Testis (tissue), 3 donors: ENCODE results near the gene FCHSD2. TPM values are rescaled to one million over a fixed set of nuclear protein-coding genes. Genes with fewer than 3 reads are reported as not detected.

Experiments
- DNase-seq: peaks from one replicate; pipeline ENCODE4 v3.0.0-alpha.2; 2019
- H3K27ac ChIP-seq, 2 donors: fragments of 200-600 bp; sonication (generic); one replicate each; pipeline ENCODE4 v1.5.1; 2019
- H3K27me3 ChIP-seq: fragments of 200-600 bp; sonication (generic); one replicate; pipeline ENCODE4 v1.5.1; 2019
- H3K36me3 ChIP-seq: fragments of 200-600 bp; sonication (generic); one replicate; pipeline ENCODE4 v1.5.1; 2017; ENCODE audit warnings: low read depth; ENCODE audit errors: missing control alignments
- H3K4me1 ChIP-seq: fragments of 200-600 bp; sonication (generic); one replicate; pipeline ENCODE4 v1.5.1; 2019
- H3K4me3 ChIP-seq, 2 donors: fragments of 200-600 bp; sonication (generic); one replicate each; pipeline ENCODE4 v1.5.1; 2017 to 2019
- H3K9me3 ChIP-seq: fragments of 200-600 bp; sonication (generic); one replicate; pipeline ENCODE4 v1.5.1; 2017
- CTCF ChIP-seq, 3 experiments: fragments of 450-650 bp in 2 of 3; fragments of 200-600 bp in 1 of 3; sonication (generic) in 1 of 3; IDR thresholded peaks; one replicate each; pipeline ENCODE4 v1.5.1; 2016 to 2019; ENCODE audit warnings: antibody characterized with exemption in 3 of 3, mild to moderate bottlenecking in 2 of 3, moderate library complexity in 1 of 3
- POLR2A ChIP-seq: fragments of 450-650 bp; IDR thresholded peaks from one replicate; pipeline ENCODE4 v1.6.1; 2017; ENCODE audit warnings: antibody characterized with exemption, mild to moderate bottlenecking, moderate library complexity
- WGBS, 2 donors: methylation state at CpG; one replicate each; pipeline ENCODE4 v1.1.5; 2018; 5-methylcytosine and 5-hydroxymethylcytosine counted together
- intact Hi-C: fragments of 100-400 bp; cut with DNase I; formaldehyde crosslinking; loops from one replicate; pipeline ENCODE4 v1.15.1; 2023; ENCODE audit warnings: low total_unique reads
- polyA plus RNA-seq: library from polyadenylated mRNA; stranded (reverse); fragments of 350-450 nt; fragmentation: Illumina TruSeq; extraction: RNeasy Lipid Tissue Mini Kit (QIAGEN cat#74804); gene quantifications from one replicate; pipeline ENCODE4 v1.2.3, GENCODE V29; 2014; ENCODE audit warnings: low read depth, low replicate concordance; ENCODE audit not compliant: insufficient read depth
- total RNA-seq, 2 donors: library from RNA; depleted of rRNA; stranded (reverse); fragments of >200 nt; gene quantifications; one replicate each; pipeline ENCODE4 v1.2.3, GENCODE V29; 2016

The FCHSD2 gene
- total and polyA plus RNA-seq, 3 donors from 2014 or later = 44.0 to 69.6 (median 65.9) TPM

GRCh38 chr11:72825661-72826060 is 316.5 kb downstream of the FCHSD2 start:
- H3K9me3 ChIP-seq = no peaks in the 10 kb centered on the region
- no peak for DNase-seq
- H3K4me3 ChIP-seq = no peak overlapping the region
- H3K27me3 ChIP-seq = no peaks in the 10 kb centered on the region
- no peak overlapping the region for H3K27ac ChIP-seq
- intact Hi-C loops = no loop called here
- no peaks in the 10 kb centered on the region for H3K36me3 ChIP-seq
- 72 to 80% methylated on average over 2 to 4 of the region's 4 CpGs for WGBS, 2 donors
- H3K4me1 ChIP-seq = peaks cover 12% of the 10 kb centered on the region
- TF ChIP-seq POLR2A (no peak), CTCF (IDR thresholded peaks at IDR 0.05) (no peak)

DNA sequence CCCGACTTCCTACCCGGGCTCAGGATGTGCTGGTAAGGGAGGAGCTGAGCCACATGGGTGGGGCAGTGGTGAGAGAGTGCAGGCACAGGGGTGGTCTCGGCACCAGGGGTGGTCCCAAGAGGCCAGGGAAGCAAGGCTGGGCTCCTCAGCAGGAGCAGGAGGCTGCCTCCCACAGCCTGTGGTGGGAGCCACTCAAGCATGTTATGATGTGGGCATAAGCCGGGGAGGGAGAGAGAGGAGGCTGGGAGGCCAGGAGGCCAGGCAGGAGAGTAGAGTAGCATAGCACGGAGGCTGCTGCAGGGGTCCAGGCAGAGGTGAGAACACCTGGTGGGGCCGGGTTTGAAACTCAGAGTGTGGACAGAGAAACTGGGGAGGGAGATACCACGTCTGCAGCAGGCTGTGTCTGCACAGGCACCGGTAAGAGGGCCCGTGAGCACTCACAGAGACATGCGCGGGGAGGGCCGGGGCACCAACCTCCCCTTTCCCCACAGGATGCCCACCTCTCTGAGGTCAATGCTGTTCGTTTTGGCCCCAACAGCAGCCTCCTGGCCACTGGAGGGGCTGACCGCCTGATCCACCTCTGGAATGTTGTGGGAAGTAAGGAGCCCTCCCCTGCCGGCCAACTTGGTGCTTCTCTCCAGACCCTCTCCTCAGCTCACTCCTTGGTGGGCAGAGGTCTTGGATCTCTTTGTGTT is 317.2 kb downstream of the FCHSD2 start:
- Histone ChIP-seq H3K9me3 (no peaks in the 10 kb centered on the region), H3K27me3 (no peaks in the 10 kb centered on the region), H3K4me3 (no peak overlapping the region), H3K36me3 (no peaks in the 10 kb centered on the region), H3K27ac (no peak overlapping the region), H3K4me1 (peaks cover 12% of the 10 kb centered on the region)
- intact Hi-C loops = no loop called here
- DNase-seq = no peak
- 79 to 81% methylated on average over 14 to 15 of the region's 15 CpGs for WGBS, 2 donors
- TF ChIP-seq POLR2A (no peak), CTCF (IDR thresholded peaks at IDR 0.05) (no peak)

GRCh38 chr11:72824020-72824419 is 318.1 kb downstream of the FCHSD2 start:
- intact Hi-C loops = no loop called here
- peaks cover 12% of the 10 kb centered on the region for H3K4me1 ChIP-seq
- TF ChIP-seq CTCF (IDR thresholded peaks at IDR 0.05) = no peak
- TF ChIP-seq POLR2A = no peak
- no peak overlapping the region for H3K4me3 ChIP-seq
- no peaks in the 10 kb centered on the region for H3K9me3 ChIP-seq
- H3K36me3 ChIP-seq = no peaks in the 10 kb centered on the region
- DNase-seq = no peak
- 91 to 93% methylated on average over 6 to 7 of the region's 7 CpGs for WGBS, 2 donors
- no peak overlapping the region for H3K27ac ChIP-seq
- H3K27me3 ChIP-seq = no peaks in the 10 kb centered on the region

GRCh38 chr11:72823105-72823804 is 318.9 kb downstream of the FCHSD2 start:
- Histone ChIP-seq H3K4me1 (peaks cover 10% of the 10 kb centered on the region), H3K4me3 (no peak overlapping the region), H3K27me3 (no peaks in the 10 kb centered on the region), H3K36me3 (no peaks in the 10 kb centered on the region), H3K27ac (peak overlapping the region in 1 of 2 donors; percentile 19), H3K9me3 (no peaks in the 10 kb centered on the region)
- WGBS, 2 donors = 84 to 90% methylated on average over 4 to 9 of the region's 9 CpGs
- intact Hi-C loops = no loop called here
- no peak for DNase-seq
- TF ChIP-seq POLR2A (no peak), CTCF (IDR thresholded peaks at IDR 0.05) (no peak)
